ENCODE results near the gene MBNL1. TPM values are rescaled to one million over a fixed set of nuclear protein-coding genes. Genes with fewer than 3 reads are reported as not detected.
"Not testable (repeated sequence)": the region's sequence is repeated elsewhere in the genome, so short reads cannot be mapped to it uniquely, and the experiment has no call there.

The MBNL1 gene
- total RNA-seq, 4 donors from 2014 or later: 353 to 653 (median 495) TPM

GRCh38 chr3:152395764-152396163 is 127.0 kb downstream of the MBNL1 start:
- TF ChIP-seq EP300 (IDR thresholded peaks at IDR 0.05) (no peak), CTCF (IDR thresholded peaks at IDR 0.05) (no peak), POLR2A (IDR thresholded peaks at IDR 0.05) (no peak)
- 96 to 97% methylated on average over 4 of the region's 4 CpGs for WGBS, 2 donors

GRCh38 chr3:152396867-152397266 is 128.1 kb downstream of the MBNL1 start:
- H3K4me1 ChIP-seq: peaks cover 4 to 91% (median 48%) of the 10 kb centered on the region in 4 donors
- H3K9me3 ChIP-seq: no peaks in the 10 kb centered on the region
- peaks cover 0 to 3% (median 0%) of the 10 kb centered on the region in 3 donors for H3K36me3 ChIP-seq
- TF ChIP-seq POLR2A (IDR thresholded peaks at IDR 0.05): no peak
- peak in 1 of 2 donors; percentile 43 for TF ChIP-seq EP300 (IDR thresholded peaks at IDR 0.05)
- no peak overlapping the region for H3K4me3 ChIP-seq
- H3K27ac ChIP-seq: peak overlapping the region in 2 of 4 donors; percentile 37 to 67
- H3K27me3 ChIP-seq: no peaks in the 10 kb centered on the region
- no peak for DNase-seq (ENCODE audit: low spot score in 2 of 2)

More at GRCh38 chr3:152395764-152396163, 127.0 kb downstream of the MBNL1 start:
- Histone ChIP-seq H3K27me3 (no peaks in the 10 kb centered on the region), H3K9me3 (no peaks in the 10 kb centered on the region), H3K36me3 (peaks cover 0 to 3% (median 0%) of the 10 kb centered on the region in 3 donors), H3K27ac (peak overlapping the region in 2 of 4 donors; percentile 9 to 67), H3K4me1 (peaks cover 0 to 91% (median 47%) of the 10 kb centered on the region in 4 donors), H3K4me3 (no peak overlapping the region)
- no peak for DNase-seq (ENCODE audit: low spot score in 2 of 2)

- Histone ChIP-seq H3K4me1 (peaks cover 4 to 91% (median 48%) of the 10 kb centered on the region in 4 donors), H3K27ac (peak overlapping the region in 2 of 4 donors; percentile 37 to 41)
- DNase-seq (ENCODE audit: low spot score in 2 of 2): not testable (repeated sequence)
Observed at GRCh38 chr3:152397348-152397747, 128.6 kb downstream of the MBNL1 start.

GRCh38 chr3:152398495-152398894 is 129.8 kb downstream of the MBNL1 start:
- Histone ChIP-seq H3K27ac (peak overlapping the region in 2 of 4 donors; percentile 65 to 66), H3K27me3 (no peaks in the 10 kb centered on the region), H3K4me1 (peaks cover 10 to 91% (median 51%) of the 10 kb centered on the region in 4 donors), H3K4me3 (no peak overlapping the region), H3K36me3 (peaks cover 0 to 3% (median 0%) of the 10 kb centered on the region in 3 donors), H3K9me3 (no peaks in the 10 kb centered on the region)
- DNase-seq (ENCODE audit: low spot score in 2 of 2): no peak
- TF ChIP-seq CTCF (IDR thresholded peaks at IDR 0.05) (no peak), POLR2A (IDR thresholded peaks at IDR 0.05) (no peak), EP300 (IDR thresholded peaks at IDR 0.05) (no peak)

More at GRCh38 chr3:152397348-152397747, 128.6 kb downstream of the MBNL1 start:
- H3K9me3 ChIP-seq, H3K4me3 ChIP-seq, H3K27me3 ChIP-seq, H3K36me3 ChIP-seq: not testable (repeated sequence)
- WGBS, 2 donors: 91 to 95% methylated on average over 2 of the region's 2 CpGs

GRCh38 chr3:152399374-152399773 is 130.6 kb downstream of the MBNL1 start:
- no peak overlapping the region for H3K4me3 ChIP-seq
- H3K9me3 ChIP-seq: no peaks in the 10 kb centered on the region
- peak overlapping the region in 3 of 4 donors; percentile 23 to 66 (median 65) for H3K27ac ChIP-seq
- DNase-seq (ENCODE audit: low spot score in 2 of 2): no peak
- H3K27me3 ChIP-seq: no peaks in the 10 kb centered on the region
- H3K4me1 ChIP-seq: peaks cover 10 to 93% (median 59%) of the 10 kb centered on the region in 4 donors
- TF ChIP-seq EP300 (IDR thresholded peaks at IDR 0.05) (no peak), POLR2A (IDR thresholded peaks at IDR 0.05) (no peak), CTCF (IDR thresholded peaks at IDR 0.05) (no peak)
- H3K36me3 ChIP-seq: peaks cover 0 to 3% (median 0%) of the 10 kb centered on the region in 3 donors

GRCh38 chr3:152400887-152401286 is 132.2 kb downstream of the MBNL1 start:
- Histone ChIP-seq H3K4me3 (no peak overlapping the region), H3K27me3 (no peaks in the 10 kb centered on the region), H3K36me3 (peaks cover 0 to 3% (median 0%) of the 10 kb centered on the region in 3 donors), H3K27ac (peak overlapping the region in 3 of 4 donors; percentile 2 to 91 (median 66)), H3K9me3 (no peaks in the 10 kb centered on the region), H3K4me1 (peaks cover 14 to 98% (median 70%) of the 10 kb centered on the region in 4 donors)
- TF ChIP-seq EP300 (IDR thresholded peaks at IDR 0.05) (no peak), CTCF (IDR thresholded peaks at IDR 0.05) (no peak), POLR2A (IDR thresholded peaks at IDR 0.05) (no peak)
- DNase-seq (ENCODE audit: low spot score in 2 of 2): no peak

Measured in tibial nerve (tissue), 4 donors.